Nephron (organoid): ENCODE measurements around the gene GPBP1.

ENCODE experiments used
- H3K27ac Mint-ChIP-seq, 3 experiments: 2 replicates each; pipeline ENCODE4 v1.8.0; 2020; ENCODE audit warnings: mixed read lengths in 3 of 3, mild to moderate bottlenecking in 2 of 3, moderate library complexity in 1 of 3
- H3K27me3 Mint-ChIP-seq: 2 replicates; pipeline ENCODE4 v1.8.0; 2021; ENCODE audit warnings: low read depth, mild to moderate bottlenecking, moderate library complexity, mixed read lengths
- H3K36me3 Mint-ChIP-seq: 2 replicates; pipeline ENCODE4 v1.8.0; 2020; ENCODE audit warnings: low read depth, mixed read lengths
- H3K4me1 Mint-ChIP-seq: 2 replicates; pipeline ENCODE4 v1.8.0; 2020; ENCODE audit warnings: mixed read lengths
- H3K4me3 Mint-ChIP-seq, 3 experiments: 2 replicates each; pipeline ENCODE4 v1.8.0; 2020; ENCODE audit warnings: mild to moderate bottlenecking in 3 of 3, mixed read lengths in 3 of 3, moderate library complexity in 2 of 3
- H3K9me3 Mint-ChIP-seq: 2 replicates; pipeline ENCODE4 v1.8.0; 2020; ENCODE audit warnings: mixed read lengths
- CTCF ChIP-seq, 3 experiments: fragments of 200-600 bp; sonication (generic); IDR thresholded peaks; one replicate each; pipeline ENCODE4 v1.5.0; 2021; ENCODE audit warnings: antibody characterized with exemption in 3 of 3; ENCODE audit not compliant: unreplicated experiment in 3 of 3

GPBP1 gene

GRCh38 chr5:57258052-57258451, 84.2 kb downstream of the GPBP1 start:
- Mint-ChIP-seq H3K36me3 (peaks cover 82% of the 10 kb centered on the region), H3K9me3 (no peaks in the 10 kb centered on the region), H3K27ac (no peak overlapping the region), H3K4me3 (no peak overlapping the region), H3K4me1 (no peaks in the 10 kb centered on the region), H3K27me3 (no peaks in the 10 kb centered on the region)
- no peak for TF ChIP-seq CTCF (IDR thresholded peaks at IDR 0.05; ENCODE audit: unreplicated experiment in 3 of 3)

- TF ChIP-seq CTCF (IDR thresholded peaks at IDR 0.05; ENCODE audit: unreplicated experiment in 3 of 3): no peak
- Mint-ChIP-seq H3K4me3 (no peak overlapping the region), H3K4me1 (no peaks in the 10 kb centered on the region), H3K9me3 (no peaks in the 10 kb centered on the region), H3K36me3 (peaks cover 82% of the 10 kb centered on the region), H3K27me3 (no peaks in the 10 kb centered on the region), H3K27ac (no peak overlapping the region)
Measured at GRCh38 chr5:57258943-57259342, 85.1 kb downstream of the GPBP1 start.

- Mint-ChIP-seq H3K27me3 (no peaks in the 10 kb centered on the region), H3K4me3 (no peak overlapping the region), H3K9me3 (no peaks in the 10 kb centered on the region), H3K4me1 (no peaks in the 10 kb centered on the region), H3K36me3 (peaks cover 75% of the 10 kb centered on the region), H3K27ac (no peak overlapping the region)
- no peak for TF ChIP-seq CTCF (IDR thresholded peaks at IDR 0.05; ENCODE audit: unreplicated experiment in 3 of 3)
Measured at GRCh38 chr5:57259704-57260103, 85.8 kb downstream of the GPBP1 start.

- Mint-ChIP-seq H3K9me3 (no peaks in the 10 kb centered on the region), H3K4me3 (no peak overlapping the region), H3K27ac (no peak overlapping the region), H3K4me1 (no peaks in the 10 kb centered on the region), H3K27me3 (no peaks in the 10 kb centered on the region), H3K36me3 (peaks cover 58% of the 10 kb centered on the region)
- no peak for TF ChIP-seq CTCF (IDR thresholded peaks at IDR 0.05; ENCODE audit: unreplicated experiment in 3 of 3)
Measured at GRCh38 chr5:57262541-57262940, 88.7 kb downstream of the GPBP1 start.

- no peak for TF ChIP-seq CTCF (IDR thresholded peaks at IDR 0.05; ENCODE audit: unreplicated experiment in 3 of 3)
- Mint-ChIP-seq H3K27ac (no peak overlapping the region), H3K9me3 (no peaks in the 10 kb centered on the region), H3K4me1 (no peaks in the 10 kb centered on the region), H3K27me3 (no peaks in the 10 kb centered on the region), H3K36me3 (peaks cover 11% of the 10 kb centered on the region), H3K4me3 (no peak overlapping the region)
Measured at GRCh38 chr5:57267805-57268204, 93.9 kb downstream of the GPBP1 start.

GRCh38 chr5:57276353-57276752, 102.5 kb downstream of the GPBP1 start:
- no peak overlapping the region for H3K4me3 Mint-ChIP-seq
- H3K27me3 Mint-ChIP-seq: peaks cover 3% of the 10 kb centered on the region
- TF ChIP-seq CTCF (IDR thresholded peaks at IDR 0.05; ENCODE audit: unreplicated experiment in 3 of 3): no peak
- no peaks in the 10 kb centered on the region for H3K9me3 Mint-ChIP-seq
- no peaks in the 10 kb centered on the region for H3K4me1 Mint-ChIP-seq
- no peaks in the 10 kb centered on the region for H3K36me3 Mint-ChIP-seq
- H3K27ac Mint-ChIP-seq: no peak overlapping the region
